Measurements from ENCODE around the gene SIN3B.

DNA sequence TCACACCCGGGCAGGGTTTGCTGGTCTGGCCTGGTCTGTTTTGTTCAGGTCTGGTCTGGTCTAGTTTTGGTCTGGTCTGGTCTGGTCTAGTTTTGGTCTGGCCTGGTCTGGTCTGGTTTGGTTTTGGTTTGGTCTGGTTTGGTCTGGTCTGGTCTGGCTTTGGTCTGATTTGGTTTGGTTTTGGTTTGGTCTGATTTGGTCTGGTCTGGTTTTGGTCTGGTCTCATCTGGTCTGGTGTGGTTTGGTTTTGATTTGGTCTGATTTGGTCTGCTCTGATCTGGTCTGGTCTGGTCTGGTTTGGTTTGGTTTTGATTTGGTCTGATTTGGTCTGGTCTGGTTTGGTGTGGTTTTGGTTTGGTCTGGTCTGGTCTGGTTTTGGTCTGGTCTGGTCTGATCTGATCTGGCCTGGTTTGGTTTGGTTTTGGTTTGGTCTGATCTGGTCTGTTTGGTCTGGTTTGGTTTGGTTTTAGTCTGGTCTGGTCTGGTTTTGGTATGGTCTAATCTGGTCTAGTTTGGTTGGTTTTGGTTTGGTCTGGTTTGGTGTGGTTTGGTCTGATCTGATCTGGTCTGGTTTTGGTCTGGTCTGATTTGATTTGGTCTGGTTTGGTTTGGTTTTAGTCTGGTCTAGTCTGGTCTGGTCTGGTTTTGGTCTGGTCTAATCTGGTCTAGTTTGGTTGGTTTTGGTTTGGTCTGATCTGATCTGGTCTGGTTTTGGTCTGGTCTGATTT is 45.2 kb downstream of the SIN3B start:
- TF ChIP-seq EP300 (IDR thresholded peaks at IDR 0.05) (no peak), CTCF (IDR thresholded peaks at IDR 0.05) (no peak), POLR2AphosphoS5 (IDR thresholded peaks at IDR 0.05) (no peak)
